ENCODE data around the gene NKX2-2. TPM values are rescaled to one million over a fixed set of nuclear protein-coding genes. Genes with fewer than 3 reads are reported as not detected.

The NKX2-2 gene
- total and polyA plus RNA-seq, 2 of the 8 experiments (the other 6 are each of a cell fraction or from before 2014, with no cell fraction given), result not detected

DNA sequence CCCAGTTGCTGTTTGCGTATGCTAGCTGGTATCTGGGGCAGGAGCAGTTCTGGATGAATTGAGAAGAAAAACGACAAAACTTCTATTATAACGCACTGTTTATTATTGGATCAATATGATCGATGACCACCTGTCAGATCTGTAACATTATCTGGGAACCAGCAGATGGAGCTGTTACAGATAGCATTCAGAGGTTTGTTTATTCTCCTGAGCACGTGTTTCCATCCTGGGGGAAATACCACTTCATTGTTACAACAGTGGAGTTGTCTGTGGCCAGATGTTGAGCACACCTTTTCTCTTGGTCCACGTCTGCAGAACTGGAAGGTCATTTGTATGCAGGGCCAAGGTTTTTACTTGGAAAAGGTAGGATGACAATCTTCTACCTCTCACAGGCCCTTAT, 16.0 kb upstream of the NKX2-2 start (continued):
- TF ChIP-seq CTCF (IDR thresholded peaks at IDR 0.05; ENCODE audit: control extremely low read depth in 1 of 3, insufficient read depth in 1 of 3, low read depth in 1 of 3, low read length in 3 of 3) (peak in 2 of 3 experiments; percentile 51 to 62; a peak in 3 of 4 replicates), RAD21 (IDR thresholded peaks at IDR 0.05 in 1 of 2, conservative IDR thresholded peaks at IDR 0.05 in 1 of 2; ENCODE audit: low read depth in 2 of 2, low read length in 2 of 2) (peak; percentile 36 to 51; a peak in 3 of 4 replicates), NANOG (IDR thresholded peaks at IDR 0.05; ENCODE audit: insufficient read depth, low read depth, low read length, poor library complexity, severe bottlenecking) (no peak), SIX5 (IDR thresholded peaks at IDR 0.05; ENCODE audit: low read depth, low read length) (no peak), POLR2A (IDR thresholded peaks at IDR 0.05; ENCODE audit: control extremely low read depth in 1 of 2, low read depth in 2 of 2, low read length in 2 of 2) (no peak), ZNF274 (IDR thresholded peaks at IDR 0.05; ENCODE audit: borderline replicate concordance, extremely low read depth, low read length) (no peak), ASH2L (IDR thresholded peaks at IDR 0.05; ENCODE audit: low read length) (no peak), SIN3A (conservative IDR thresholded peaks at IDR 0.05 in 1 of 2, IDR thresholded peaks at IDR 0.05 in 1 of 2; ENCODE audit: low read depth in 1 of 2, low read length in 2 of 2) (0 out of 4 replicates have a peak, but pooled peaks have one; percentile 46 to 48), USF2 (IDR thresholded peaks at IDR 0.05; ENCODE audit: low read length) (no peak), SUZ12 (IDR thresholded peaks at IDR 0.05; ENCODE audit: low read length) (no peak), E2F6 (IDR thresholded peaks at IDR 0.05) (peak; percentile 51; the same call in 1 of the 2 replicates)
- TF ChIP-seq, protein P1, sequence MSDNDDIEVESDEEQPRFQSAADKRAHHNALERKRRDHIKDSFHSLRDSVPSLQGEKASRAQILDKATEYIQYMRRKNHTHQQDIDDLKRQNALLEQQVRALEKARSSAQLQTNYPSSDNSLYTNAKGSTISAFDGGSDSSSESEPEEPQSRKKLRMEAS (IDR thresholded peaks at IDR 0.05), result peak; percentile 89
